ENCODE measurements around the gene SMC1B. TPM values are rescaled to one million over a fixed set of nuclear protein-coding genes. Genes with fewer than 3 reads are reported as not detected.
A peak's percentile ranks its signal among the peaks of the same experiment; 100 is the strongest.
"Not testable (repeated sequence)": the region's sequence is repeated elsewhere in the genome, so short reads cannot be mapped to it uniquely, and the experiment has no call there.

SMC1B gene
- total RNA-seq, 2 experiments from 2014 or later = 0.62 to 0.67 TPM

GRCh38 chr22:45413013-45413367 lies 409 bp downstream of the SMC1B start:
- Mint-ChIP-seq H3K36me3 (ENCODE audit: low read depth) (peaks cover 5% of the 10 kb centered on the region), H3K4me1 (peaks cover 10% of the 10 kb centered on the region), H3K27me3 (peaks cover 8% of the 10 kb centered on the region), H3K9me3 (ENCODE audit: low read depth) (no peaks in the 10 kb centered on the region), H3K27ac (no peak overlapping the region), H3K4me3 (peak overlapping the region; percentile 35)
- ChIA-PET POLR2A (no interaction called here), CTCF (interaction anchor here (0.5 to 1.0 kb wide), 2 partner anchors 82 to 102 kb away, joined by 3 to 4 read pairs; no protein-coding TSS in a partner anchor)
- intact Hi-C loops (cut with DNase I, micrococcal nuclease) = loop anchor here in 1 of 2 experiments (1.0 kb wide), 4 partner anchors 22 to 194 kb away; partner anchors contain the start of gene FAM118A
- no peak for ATAC-seq
- no peak for DNase-seq

GRCh38 chr22:45407793-45408192 lies 5.6 kb downstream of the SMC1B start:
- POLR2A ChIA-PET = no interaction called here
- CTCF ChIA-PET = no interaction called here
- no peak for DNase-seq
- H3K4me3 Mint-ChIP-seq = no peak overlapping the region
- peaks cover 2% of the 10 kb centered on the region for H3K27me3 Mint-ChIP-seq
- H3K9me3 Mint-ChIP-seq (ENCODE audit: low read depth) = peaks cover 3% of the 10 kb centered on the region
- no peak for ATAC-seq
- H3K27ac Mint-ChIP-seq = no peak overlapping the region
- H3K36me3 Mint-ChIP-seq (ENCODE audit: low read depth) = peaks cover 1% of the 10 kb centered on the region
- intact Hi-C loops (cut with DNase I, micrococcal nuclease) = no loop called here
- peaks cover 3% of the 10 kb centered on the region for H3K4me1 Mint-ChIP-seq

GRCh38 chr22:45402466-45402985 lies 10.9 kb downstream of the SMC1B start:
- CTCF ChIA-PET = interaction anchor here (1.0 to 2.3 kb wide), 2 partner anchors 130 to 604 kb away, joined by 3 to 7 read pairs; no protein-coding TSS in a partner anchor
- intact Hi-C loops (cut with DNase I, micrococcal nuclease) = no loop called here
- no peaks in the 10 kb centered on the region for H3K36me3 Mint-ChIP-seq (ENCODE audit: low read depth)
- no peak overlapping the region for H3K27ac Mint-ChIP-seq
- no peak overlapping the region for H3K4me3 Mint-ChIP-seq
- H3K4me1 Mint-ChIP-seq = no peaks in the 10 kb centered on the region
- ATAC-seq (no peak), DNase-seq (no peak)
- POLR2A ChIA-PET = no interaction called here
- no peaks in the 10 kb centered on the region for H3K27me3 Mint-ChIP-seq
- H3K9me3 Mint-ChIP-seq (ENCODE audit: low read depth) = peaks cover 2% of the 10 kb centered on the region

GRCh38 chr22:45399712-45400445 lies 13.5 kb downstream of the SMC1B start:
- H3K9me3 Mint-ChIP-seq (ENCODE audit: low read depth) = peaks cover 2% of the 10 kb centered on the region
- intact Hi-C loops (cut with DNase I, micrococcal nuclease) = no loop called here
- ChIA-PET CTCF (no interaction called here), POLR2A (no interaction called here)
- no peak overlapping the region for H3K27ac Mint-ChIP-seq
- H3K4me3 Mint-ChIP-seq = no peak overlapping the region
- H3K27me3 Mint-ChIP-seq = peaks cover 2% of the 10 kb centered on the region
- DNase-seq (no peak), ATAC-seq (no peak)
- no peaks in the 10 kb centered on the region for H3K36me3 Mint-ChIP-seq (ENCODE audit: low read depth)
- H3K4me1 Mint-ChIP-seq = no peaks in the 10 kb centered on the region

GRCh38 chr22:45398214-45398613 lies 15.2 kb downstream of the SMC1B start:
- H3K9me3 Mint-ChIP-seq (ENCODE audit: low read depth) = peaks cover 2% of the 10 kb centered on the region
- no peaks in the 10 kb centered on the region for H3K4me1 Mint-ChIP-seq
- no peak for ATAC-seq
- no peak overlapping the region for H3K27ac Mint-ChIP-seq
- intact Hi-C loops (cut with DNase I, micrococcal nuclease) = no loop called here
- peaks cover 2% of the 10 kb centered on the region for H3K27me3 Mint-ChIP-seq
- no peak overlapping the region for H3K4me3 Mint-ChIP-seq
- H3K36me3 Mint-ChIP-seq (ENCODE audit: low read depth) = no peaks in the 10 kb centered on the region
- DNase-seq = no peak
- ChIA-PET POLR2A (no interaction called here), CTCF (interaction anchor here (0.9 kb wide), 1 partner anchor 11 kb away, joined by 3 read pairs; no protein-coding TSS in a partner anchor)

- intact Hi-C loops (cut with DNase I, micrococcal nuclease) = loop anchor here in 1 of 2 experiments (2.0 kb wide), 1 partner anchor 129 kb away; no protein-coding TSS in a partner anchor
- Mint-ChIP-seq H3K36me3 (ENCODE audit: low read depth) (no peaks in the 10 kb centered on the region), H3K4me1 (no peaks in the 10 kb centered on the region), H3K27ac (no peak overlapping the region), H3K27me3 (peaks cover 2% of the 10 kb centered on the region), H3K9me3 (ENCODE audit: low read depth) (peaks cover 2% of the 10 kb centered on the region), H3K4me3 (no peak overlapping the region)
- ChIA-PET POLR2A (no interaction called here), CTCF (interaction anchor here (0.9 kb wide), 1 partner anchor 10 kb away, joined by 3 read pairs; no protein-coding TSS in a partner anchor)
- DNase-seq (peak; percentile 25), ATAC-seq (no peak)
Observed at GRCh38 chr22:45397806-45398205, 15.6 kb downstream of the SMC1B start.

- intact Hi-C loops (cut with DNase I, micrococcal nuclease) = no loop called here
- no peaks in the 10 kb centered on the region for H3K9me3 Mint-ChIP-seq (ENCODE audit: low read depth)
- ATAC-seq (no peak), DNase-seq (no peak)
- H3K36me3 Mint-ChIP-seq (ENCODE audit: low read depth) = no peaks in the 10 kb centered on the region
- ChIA-PET CTCF (interaction anchor here (0.7 to 1.1 kb wide), 2 partner anchors 43 to 115 kb away, joined by 3 read pairs; no protein-coding TSS in a partner anchor), POLR2A (interaction anchor here (0.6 kb wide), 2 partner anchors 10 to 837 kb away, joined by 4 to 6 read pairs; no protein-coding TSS in a partner anchor)
- no peak overlapping the region for H3K27ac Mint-ChIP-seq
- no peak overlapping the region for H3K4me3 Mint-ChIP-seq
- no peaks in the 10 kb centered on the region for H3K4me1 Mint-ChIP-seq
- H3K27me3 Mint-ChIP-seq = no peaks in the 10 kb centered on the region
Observed at GRCh38 chr22:45389546-45389945, 23.9 kb downstream of the SMC1B start.

- no peak overlapping the region for H3K27ac Mint-ChIP-seq
- H3K27me3 Mint-ChIP-seq = no peaks in the 10 kb centered on the region
- H3K36me3 Mint-ChIP-seq (ENCODE audit: low read depth) = no peaks in the 10 kb centered on the region
- CTCF ChIA-PET = interaction anchor here (1.0 kb wide), 1 partner anchor 113 kb away, joined by 3 read pairs; no protein-coding TSS in a partner anchor
- POLR2A ChIA-PET = no interaction called here
- no peak for ATAC-seq
- DNase-seq = no peak
- intact Hi-C loops (cut with DNase I, micrococcal nuclease) = no loop called here
- no peak overlapping the region for H3K4me3 Mint-ChIP-seq
- no peaks in the 10 kb centered on the region for H3K9me3 Mint-ChIP-seq (ENCODE audit: low read depth)
- H3K4me1 Mint-ChIP-seq = no peaks in the 10 kb centered on the region
Observed at GRCh38 chr22:45381348-45381747, 32.1 kb downstream of the SMC1B start.

- H3K27me3 Mint-ChIP-seq = peaks cover 3% of the 10 kb centered on the region
- H3K4me3 Mint-ChIP-seq = no peak overlapping the region
- intact Hi-C loops (cut with DNase I, micrococcal nuclease) = no loop called here
- H3K4me1 Mint-ChIP-seq = peaks cover 4% of the 10 kb centered on the region
- DNase-seq (no peak), ATAC-seq (no peak)
- H3K36me3 Mint-ChIP-seq (ENCODE audit: low read depth) = no peaks in the 10 kb centered on the region
- CTCF ChIA-PET = no interaction called here
- no peak overlapping the region for H3K27ac Mint-ChIP-seq
- H3K9me3 Mint-ChIP-seq (ENCODE audit: low read depth) = no peaks in the 10 kb centered on the region
- POLR2A ChIA-PET = no interaction called here
Observed at GRCh38 chr22:45376703-45377102, 36.7 kb downstream of the SMC1B start.

GRCh38 chr22:45376009-45376408 lies 37.4 kb downstream of the SMC1B start:
- CTCF ChIA-PET = no interaction called here
- Mint-ChIP-seq H3K27me3 (peaks cover 3% of the 10 kb centered on the region), H3K4me1 (peaks cover 4% of the 10 kb centered on the region), H3K36me3 (ENCODE audit: low read depth) (no peaks in the 10 kb centered on the region), H3K27ac (no peak overlapping the region), H3K4me3 (no peak overlapping the region), H3K9me3 (ENCODE audit: low read depth) (no peaks in the 10 kb centered on the region)
- POLR2A ChIA-PET = no interaction called here
- intact Hi-C loops (cut with DNase I, micrococcal nuclease) = no loop called here
- DNase-seq (no peak), ATAC-seq (peak; percentile 49)

GRCh38 chr22:45373592-45373991 lies 39.8 kb downstream of the SMC1B start:
- H3K27me3 Mint-ChIP-seq; ATAC-seq; H3K4me1 Mint-ChIP-seq; H3K27ac Mint-ChIP-seq; CTCF ChIA-PET; POLR2A ChIA-PET; H3K9me3 Mint-ChIP-seq (ENCODE audit: low read depth); DNase-seq; H3K36me3 Mint-ChIP-seq (ENCODE audit: low read depth); H3K4me3 Mint-ChIP-seq; intact Hi-C loops (cut with DNase I, micrococcal nuclease): not testable (repeated sequence)

GRCh38 chr22:45366713-45367112 lies 46.7 kb downstream of the SMC1B start:
- H3K4me1 Mint-ChIP-seq = no peaks in the 10 kb centered on the region
- intact Hi-C loops (cut with DNase I, micrococcal nuclease) = no loop called here
- peaks cover 5% of the 10 kb centered on the region for H3K27me3 Mint-ChIP-seq
- H3K9me3 Mint-ChIP-seq (ENCODE audit: low read depth) = peaks cover 5% of the 10 kb centered on the region
- DNase-seq = no peak
- no peak overlapping the region for H3K4me3 Mint-ChIP-seq
- H3K36me3 Mint-ChIP-seq (ENCODE audit: low read depth) = peaks cover 4% of the 10 kb centered on the region
- ChIA-PET POLR2A (no interaction called here), CTCF (interaction anchor here (0.7 kb wide), 1 partner anchor 806 kb away, joined by 3 read pairs; no protein-coding TSS in a partner anchor)
- no peak for ATAC-seq
- no peak overlapping the region for H3K27ac Mint-ChIP-seq

Measured in activated CD4-positive, alpha-beta T cell treated with anti-CD3 and anti-CD28 coated beads for 36 hours (primary cell).